Measurements from ENCODE around the gene EGF. TPM values are rescaled to one million over a fixed set of nuclear protein-coding genes. Genes with fewer than 3 reads are reported as not detected.
A peak's percentile ranks its signal among the peaks of the same experiment; 100 is the strongest.

Gene EGF
- total RNA-seq, 2 experiments from 2014 or later = not detected

- H3K27ac Mint-ChIP-seq = no peak overlapping the region
- ChIA-PET POLR2A (no interaction called here), CTCF (interaction anchor here (0.8 kb wide), 1 partner anchor 9 kb away, joined by 3 read pairs; no protein-coding TSS in a partner anchor)
- H3K4me1 Mint-ChIP-seq (ENCODE audit: low read depth) = peaks cover 6% of the 10 kb centered on the region
- DNase-seq = no peak
- no peaks in the 10 kb centered on the region for H3K36me3 Mint-ChIP-seq
- no peak overlapping the region for H3K4me3 Mint-ChIP-seq
- intact Hi-C loops (cut with micrococcal nuclease) = no loop called here
- H3K9me3 Mint-ChIP-seq = no peaks in the 10 kb centered on the region
- H3K27me3 Mint-ChIP-seq = peaks cover 7% of the 10 kb centered on the region
Measured at GRCh38 chr4:109989618-109990017, 76.9 kb downstream of the EGF start.

- Mint-ChIP-seq H3K4me1 (ENCODE audit: low read depth) (peaks cover 7% of the 10 kb centered on the region), H3K27ac (no peak overlapping the region), H3K27me3 (peaks cover 7% of the 10 kb centered on the region), H3K4me3 (no peak overlapping the region), H3K36me3 (no peaks in the 10 kb centered on the region), H3K9me3 (no peaks in the 10 kb centered on the region)
- no peak for DNase-seq
- CTCF ChIA-PET = no interaction called here
- POLR2A ChIA-PET = no interaction called here
- intact Hi-C loops (cut with micrococcal nuclease) = no loop called here
Measured at GRCh38 chr4:109990261-109991257, 77.9 kb downstream of the EGF start.

DNA sequence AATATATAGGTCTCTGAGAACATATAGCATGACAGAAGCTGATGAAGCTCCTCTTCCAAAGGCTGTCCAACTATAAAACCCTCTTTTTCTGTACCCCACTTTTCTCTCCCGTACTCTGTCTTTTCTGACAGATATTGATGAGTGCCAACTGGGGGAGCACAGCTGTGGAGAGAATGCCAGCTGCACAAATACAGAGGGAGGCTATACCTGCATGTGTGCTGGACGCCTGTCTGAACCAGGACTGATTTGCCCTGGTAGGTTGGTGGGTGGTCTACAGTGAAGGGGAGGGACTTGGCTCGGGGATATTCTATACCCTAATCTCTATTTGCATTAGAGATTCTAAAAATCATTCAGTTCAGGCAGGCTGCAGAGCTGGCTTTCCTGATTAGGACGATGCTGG lies 80.4 kb downstream of the EGF start:
- Mint-ChIP-seq H3K4me3 (no peak overlapping the region), H3K4me1 (ENCODE audit: low read depth) (peaks cover 7% of the 10 kb centered on the region), H3K36me3 (no peaks in the 10 kb centered on the region), H3K27me3 (peaks cover 7% of the 10 kb centered on the region), H3K9me3 (no peaks in the 10 kb centered on the region), H3K27ac (no peak overlapping the region)
- ChIA-PET CTCF (interaction anchor here (10.4 kb wide), 1 partner anchor 522 kb away, joined by 278 read pairs; no protein-coding TSS in a partner anchor), POLR2A (no interaction called here)
- no peak for DNase-seq
- intact Hi-C loops (cut with micrococcal nuclease) = no loop called here

DNA sequence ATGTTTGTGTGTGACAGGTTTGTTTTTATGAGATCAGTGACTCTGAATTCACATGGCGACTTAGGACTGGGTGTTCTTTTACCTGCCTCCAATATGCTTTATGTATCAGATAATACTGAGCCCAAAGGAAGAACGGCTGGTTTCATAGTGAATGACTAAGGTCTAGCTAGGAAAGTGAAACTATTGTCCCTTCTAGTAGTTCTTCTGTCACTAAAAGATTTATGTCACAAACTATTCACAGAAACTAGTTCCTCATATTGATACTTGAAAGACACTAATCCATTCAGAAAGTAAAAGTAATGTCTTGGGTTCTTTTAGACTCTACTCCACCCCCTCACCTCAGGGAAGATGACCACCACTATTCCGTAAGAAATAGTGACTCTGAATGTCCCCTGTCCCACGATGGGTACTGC lies 81.7 kb downstream of the EGF start:
- Mint-ChIP-seq H3K27ac (no peak overlapping the region), H3K36me3 (no peaks in the 10 kb centered on the region), H3K9me3 (no peaks in the 10 kb centered on the region), H3K4me1 (ENCODE audit: low read depth) (peaks cover 7% of the 10 kb centered on the region), H3K27me3 (peaks cover 10% of the 10 kb centered on the region), H3K4me3 (no peak overlapping the region)
- ChIA-PET POLR2A (no interaction called here), CTCF (interaction anchor here (0.7 to 10.4 kb wide), 3 partner anchors 16 to 561 kb away, joined by 3 to 278 read pairs (median 3); partner anchors contain the start of gene SEC24B)
- DNase-seq = no peak
- intact Hi-C loops (cut with micrococcal nuclease) = no loop called here

DNA sequence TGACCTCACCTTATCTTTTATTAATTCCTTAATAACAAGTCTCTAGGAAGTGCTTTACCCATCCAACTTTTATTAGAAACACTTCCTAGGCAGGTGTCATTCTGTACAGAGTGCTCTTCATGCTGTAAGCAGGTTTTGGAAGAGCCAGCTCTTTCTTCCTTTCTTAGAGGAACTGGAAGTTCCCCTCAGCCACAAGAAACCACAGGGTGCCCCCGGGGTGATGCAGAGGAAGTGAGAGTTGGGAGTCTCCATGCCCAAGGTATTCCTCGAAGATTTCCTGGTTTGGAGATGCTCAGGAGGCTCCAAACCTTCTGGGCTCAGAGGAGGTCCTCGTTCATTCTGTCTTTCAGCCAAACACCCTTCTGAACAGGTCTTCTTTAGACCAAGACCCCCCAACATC lies 83.8 kb downstream of the EGF start:
- ChIA-PET POLR2A (no interaction called here), CTCF (interaction anchor here (0.6 to 10.4 kb wide), 2 partner anchors 519 to 576 kb away, joined by 3 to 278 read pairs; no protein-coding TSS in a partner anchor)
- DNase-seq = no peak
- no peak overlapping the region for H3K4me3 Mint-ChIP-seq
- H3K9me3 Mint-ChIP-seq = no peaks in the 10 kb centered on the region
- peaks cover 7% of the 10 kb centered on the region for H3K4me1 Mint-ChIP-seq (ENCODE audit: low read depth)
- peaks cover 7% of the 10 kb centered on the region for H3K27me3 Mint-ChIP-seq
- intact Hi-C loops (cut with micrococcal nuclease) = no loop called here
- no peak overlapping the region for H3K27ac Mint-ChIP-seq
- no peaks in the 10 kb centered on the region for H3K36me3 Mint-ChIP-seq

GRCh38 chr4:109998867-109999584 lies 86.3 kb downstream of the EGF start:
- H3K27ac Mint-ChIP-seq = no peak overlapping the region

GRCh38 chr4:109999585-109999912 lies 86.9 kb downstream of the EGF start:
- intact Hi-C loops (cut with micrococcal nuclease) = no loop called here
- H3K27me3 Mint-ChIP-seq = peaks cover 3% of the 10 kb centered on the region
- no peak overlapping the region for H3K4me3 Mint-ChIP-seq
- ChIA-PET POLR2A (no interaction called here), CTCF (interaction anchor here (0.6 to 10.4 kb wide), 9 partner anchors 9 to 1855 kb away, joined by 3 to 278 read pairs (median 4); no protein-coding TSS in a partner anchor)
- H3K27ac Mint-ChIP-seq = no peak overlapping the region
- H3K9me3 Mint-ChIP-seq = no peaks in the 10 kb centered on the region
- peaks cover 7% of the 10 kb centered on the region for H3K4me1 Mint-ChIP-seq (ENCODE audit: low read depth)
- H3K36me3 Mint-ChIP-seq = no peaks in the 10 kb centered on the region
- DNase-seq = no peak

More at GRCh38 chr4:109998867-109999584, 86.3 kb downstream of the EGF start:
- intact Hi-C loops (cut with micrococcal nuclease) = loop anchor here (1.0 kb wide), 1 partner anchor 517 kb away; no protein-coding TSS in a partner anchor
- no peak overlapping the region for H3K4me3 Mint-ChIP-seq
- H3K27me3 Mint-ChIP-seq = peaks cover 5% of the 10 kb centered on the region
- H3K36me3 Mint-ChIP-seq = no peaks in the 10 kb centered on the region
- ChIA-PET CTCF (interaction anchor here (0.6 to 10.4 kb wide), 13 partner anchors 10 to 1856 kb away, joined by 3 to 278 read pairs (median 3); no protein-coding TSS in a partner anchor), POLR2A (no interaction called here)
- no peaks in the 10 kb centered on the region for H3K9me3 Mint-ChIP-seq
- no peak for DNase-seq
- H3K4me1 Mint-ChIP-seq (ENCODE audit: low read depth) = peaks cover 12% of the 10 kb centered on the region

GRCh38 chr4:110002326-110002725 lies 89.6 kb downstream of the EGF start:
- peaks cover 3% of the 10 kb centered on the region for H3K27me3 Mint-ChIP-seq
- peaks cover 6% of the 10 kb centered on the region for H3K4me1 Mint-ChIP-seq (ENCODE audit: low read depth)
- ChIA-PET CTCF (interaction anchor here (0.5 to 10.4 kb wide), 4 partner anchors 295 to 537 kb away, joined by 3 to 278 read pairs (median 4); no protein-coding TSS in a partner anchor), POLR2A (interaction anchor here (0.6 kb wide), 1 partner anchor 224 kb away, joined by 3 read pairs; no protein-coding TSS in a partner anchor)
- no peaks in the 10 kb centered on the region for H3K36me3 Mint-ChIP-seq
- H3K4me3 Mint-ChIP-seq = no peak overlapping the region
- intact Hi-C loops (cut with micrococcal nuclease) = no loop called here
- no peaks in the 10 kb centered on the region for H3K9me3 Mint-ChIP-seq
- no peak for DNase-seq
- no peak overlapping the region for H3K27ac Mint-ChIP-seq

- CTCF ChIA-PET = interaction anchor here (8.3 to 10.4 kb wide), 2 partner anchors 509 to 512 kb away, joined by 211 to 278 read pairs; no protein-coding TSS in a partner anchor
- POLR2A ChIA-PET = no interaction called here
Measured at GRCh38 chr4:110003401-110004187, 90.9 kb downstream of the EGF start.

GRCh38 chr4:110004556-110004955 lies 91.9 kb downstream of the EGF start:
- CTCF ChIA-PET = interaction anchor here (0.7 to 8.3 kb wide), 3 partner anchors 42 to 516 kb away, joined by 3 to 211 read pairs (median 3); no protein-coding TSS in a partner anchor
- no peaks in the 10 kb centered on the region for H3K27me3 Mint-ChIP-seq
- no peaks in the 10 kb centered on the region for H3K9me3 Mint-ChIP-seq
- POLR2A ChIA-PET = no interaction called here
- no peak overlapping the region for H3K27ac Mint-ChIP-seq
- H3K36me3 Mint-ChIP-seq = no peaks in the 10 kb centered on the region
- intact Hi-C loops (cut with micrococcal nuclease) = loop anchor here (2.0 kb wide), 2 partner anchors 46 to 310 kb away; no protein-coding TSS in a partner anchor
- H3K4me3 Mint-ChIP-seq = no peak overlapping the region
- no peak for DNase-seq
- H3K4me1 Mint-ChIP-seq (ENCODE audit: low read depth) = peaks cover 6% of the 10 kb centered on the region

More at GRCh38 chr4:110003401-110004187, 90.9 kb downstream of the EGF start:
- peak; percentile 17 for DNase-seq
- no peak overlapping the region for H3K27ac Mint-ChIP-seq
- intact Hi-C loops (cut with micrococcal nuclease) = loop anchor here (2.0 kb wide), 2 partner anchors 47 to 311 kb away; no protein-coding TSS in a partner anchor
- H3K27me3 Mint-ChIP-seq = no peaks in the 10 kb centered on the region
- H3K36me3 Mint-ChIP-seq = no peaks in the 10 kb centered on the region
- H3K4me1 Mint-ChIP-seq (ENCODE audit: low read depth) = peaks cover 6% of the 10 kb centered on the region
- no peaks in the 10 kb centered on the region for H3K9me3 Mint-ChIP-seq
- no peak overlapping the region for H3K4me3 Mint-ChIP-seq

- no peaks in the 10 kb centered on the region for H3K27me3 Mint-ChIP-seq
- CTCF ChIA-PET = interaction anchor here (0.6 to 8.3 kb wide), 14 partner anchors 8 to 585 kb away, joined by 3 to 211 read pairs (median 3); no protein-coding TSS in a partner anchor
- peaks cover 6% of the 10 kb centered on the region for H3K4me1 Mint-ChIP-seq (ENCODE audit: low read depth)
- H3K27ac Mint-ChIP-seq = no peak overlapping the region
- POLR2A ChIA-PET = no interaction called here
- no peak overlapping the region for H3K4me3 Mint-ChIP-seq
- intact Hi-C loops (cut with micrococcal nuclease) = loop anchor here (1.0 to 2.0 kb wide), 5 partner anchors 45 to 510 kb away; no protein-coding TSS in a partner anchor
- H3K36me3 Mint-ChIP-seq = no peaks in the 10 kb centered on the region
- H3K9me3 Mint-ChIP-seq = no peaks in the 10 kb centered on the region
- no peak for DNase-seq
Measured at GRCh38 chr4:110005461-110006056, 92.9 kb downstream of the EGF start.
